ENCODE results near the gene NEIL3. TPM values are rescaled to one million over a fixed set of nuclear protein-coding genes. Genes with fewer than 3 reads are reported as not detected.

The NEIL3 gene
- total RNA-seq, 1 experiment from 2014 or later: 6.3 TPM

DNA sequence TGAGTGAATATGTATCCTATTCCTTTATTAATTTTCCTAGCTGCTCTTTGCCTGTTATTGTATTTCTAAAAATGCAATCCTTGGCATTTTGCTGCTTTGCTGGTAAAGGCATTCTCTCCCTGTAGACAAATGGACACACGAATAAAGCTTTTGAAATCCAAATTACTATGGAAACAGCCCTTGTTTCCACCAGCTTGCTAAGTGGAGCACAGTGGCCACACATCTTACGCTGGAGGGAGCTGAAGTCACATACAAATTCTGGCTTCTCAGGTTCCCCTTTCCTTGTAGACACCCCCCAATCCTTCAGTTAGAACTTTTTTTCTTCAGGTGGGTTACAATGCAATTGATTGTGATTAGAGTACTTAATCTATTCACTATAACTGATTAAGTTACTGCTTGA, 66.3 kb downstream of the NEIL3 start:
- H3T11ph ChIP-seq (ENCODE audit: low read length): no peak overlapping the region
- H2BK20ac ChIP-seq (ENCODE audit: low read depth, low read length, poor library complexity, severe bottlenecking): no peak overlapping the region
- H3K9me3 ChIP-seq (ENCODE audit: control insufficient read depth, low read depth, low read length): no peaks in the 10 kb centered on the region
- no peaks in the 10 kb centered on the region for H3K27me3 Mint-ChIP-seq (ENCODE audit: low read depth)
- no peak overlapping the region for H3K18ac ChIP-seq (ENCODE audit: insufficient read length, low read depth, low read length)
- no peak overlapping the region for H2AK5ac ChIP-seq (ENCODE audit: insufficient read length, low read length)
- WGBS (ENCODE audit: extremely low coverage, insufficient read length, low lambda C conversion rate): no CpG with 5 or more reads among the region's 2 CpGs
- H3K9ac ChIP-seq (ENCODE audit: extremely low read depth, insufficient read length, low read length): no peak overlapping the region
- no peak overlapping the region for H4K91ac ChIP-seq (ENCODE audit: insufficient read length, low read depth, low read length)
- no peak overlapping the region for H2AFZ ChIP-seq (ENCODE audit: low read length)
- H3K4me1 ChIP-seq (ENCODE audit: insufficient read depth, low read length): no peaks in the 10 kb centered on the region; the same call in 1 of the 2 replicates
- H3K56ac ChIP-seq (ENCODE audit: insufficient read length, low read depth, low read length): no peak overlapping the region
- no peak overlapping the region for H3K14ac ChIP-seq (ENCODE audit: insufficient read depth, low read length)
- peaks cover 1 to 2% of the 10 kb centered on the region in 2 experiments; a peak in 2 of 5 replicates for H3K9me3 Mint-ChIP-seq
- H2BK120ac ChIP-seq (ENCODE audit: low read depth, low read length, poor library complexity, severe bottlenecking): no peak overlapping the region
- H4K5ac ChIP-seq (ENCODE audit: insufficient read length, low read depth, low read length): no peak overlapping the region
- no peaks in the 10 kb centered on the region for H3K79me2 ChIP-seq (ENCODE audit: insufficient read depth, low read length)
- TF ChIP-seq, protein P1, sequence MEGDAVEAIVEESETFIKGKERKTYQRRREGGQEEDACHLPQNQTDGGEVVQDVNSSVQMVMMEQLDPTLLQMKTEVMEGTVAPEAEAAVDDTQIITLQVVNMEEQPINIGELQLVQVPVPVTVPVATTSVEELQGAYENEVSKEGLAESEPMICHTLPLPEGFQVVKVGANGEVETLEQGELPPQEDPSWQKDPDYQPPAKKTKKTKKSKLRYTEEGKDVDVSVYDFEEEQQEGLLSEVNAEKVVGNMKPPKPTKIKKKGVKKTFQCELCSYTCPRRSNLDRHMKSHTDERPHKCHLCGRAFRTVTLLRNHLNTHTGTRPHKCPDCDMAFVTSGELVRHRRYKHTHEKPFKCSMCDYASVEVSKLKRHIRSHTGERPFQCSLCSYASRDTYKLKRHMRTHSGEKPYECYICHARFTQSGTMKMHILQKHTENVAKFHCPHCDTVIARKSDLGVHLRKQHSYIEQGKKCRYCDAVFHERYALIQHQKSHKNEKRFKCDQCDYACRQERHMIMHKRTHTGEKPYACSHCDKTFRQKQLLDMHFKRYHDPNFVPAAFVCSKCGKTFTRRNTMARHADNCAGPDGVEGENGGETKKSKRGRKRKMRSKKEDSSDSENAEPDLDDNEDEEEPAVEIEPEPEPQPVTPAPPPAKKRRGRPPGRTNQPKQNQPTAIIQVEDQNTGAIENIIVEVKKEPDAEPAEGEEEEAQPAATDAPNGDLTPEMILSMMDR (conservative IDR thresholded peaks at IDR 0.05): peak; percentile 30; the same call in 2 of the 3 replicates
- no peak overlapping the region for H3K23ac ChIP-seq (ENCODE audit: insufficient read length, low read depth, low read length)
- H2BK5ac ChIP-seq (ENCODE audit: insufficient read length, low read length): no peak overlapping the region
- no peaks in the 10 kb centered on the region for H3K23me2 ChIP-seq (ENCODE audit: insufficient read length, low read depth, low read length, poor library complexity, severe bottlenecking)
- H4K8ac ChIP-seq (replicated peaks; ENCODE audit: insufficient read length, low read depth, low read length): no peak overlapping the region
- no peak overlapping the region for H3K27ac Mint-ChIP-seq
- peaks cover 18 to 29% of the 10 kb centered on the region in 2 experiments for H3K4me1 Mint-ChIP-seq
- H3K4ac ChIP-seq (ENCODE audit: low read depth, low read length): no peak overlapping the region
- H2BK15ac ChIP-seq (ENCODE audit: low read depth, low read length): no peak overlapping the region
- H4K20me1 ChIP-seq (ENCODE audit: control insufficient read depth, insufficient read depth, insufficient read length): no peaks in the 10 kb centered on the region
- no peak overlapping the region for H3K4me2 ChIP-seq (ENCODE audit: insufficient read depth, insufficient read length, low read length)
- DNase-seq: no peak
- H2BK12ac ChIP-seq (ENCODE audit: insufficient read length, low read depth, low read length): no peak overlapping the region
- no peaks in the 10 kb centered on the region for H3K79me1 ChIP-seq (ENCODE audit: insufficient read depth, low read depth, low read length, poor library complexity, severe bottlenecking)
- H3K36me3 Mint-ChIP-seq (ENCODE audit: insufficient read depth in 1 of 3, low read depth in 3 of 3): peaks cover under 1 to 2% (median 1%) of the 10 kb centered on the region in 3 experiments; a peak in 5 of 7 replicates
- H3K4me3 Mint-ChIP-seq: no peak overlapping the region
- no peak overlapping the region for H3K27ac ChIP-seq (ENCODE audit: insufficient read length, low read depth, low read length)
- H3K27me3 ChIP-seq (ENCODE audit: insufficient read depth, low read length): no peaks in the 10 kb centered on the region; the same call in 1 of the 2 replicates

Data from H9 (cell line).